HEK293 (cell line): ENCODE results near the gene CCDC78.
A peak's percentile ranks its signal among the peaks of the same experiment; 100 is the strongest.

Experiments
- CTCF ChIA-PET: fragments of 350-600 bp; formaldehyde crosslinking; extraction: SDS; loops from one replicate; lab custom pipeline; 2021; ENCODE audit warnings: antibody characterized with exemption; lab: Yijun Ruan, JAX
- POLR2A ChIA-PET: fragments of 300-600 bp; formaldehyde crosslinking; extraction: SDS; loops from one replicate; lab custom pipeline; 2020; ENCODE audit warnings: antibody characterized with exemption, inconsistent platforms; lab: Yijun Ruan, JAX
- H3K27ac ChIP-seq: fragments of 200-500 bp; sonication (Bioruptor generic); 2 replicates; pipeline ENCODE4 v1.5.1; 2014; ENCODE audit warnings: low read depth, low read length, control low read depth, inconsistent platforms; ENCODE audit errors: extremely low read depth
- H3K36me3 ChIP-seq, 2 experiments: fragments of 200-500 bp in 1 of 2; sonication (Bioruptor generic) in 1 of 2; 1 replicate in 1 of 2; 2 replicates in 1 of 2; pipeline ENCODE4 v1.5.1; 2014 to 2017; ENCODE audit warnings: inconsistent platforms in 2 of 2, low read length in 2 of 2; ENCODE audit not compliant: control insufficient read depth in 2 of 2, insufficient read depth in 1 of 2
- H3K4me1 ChIP-seq: fragments of 200-500 bp; sonication (Bioruptor generic); 2 replicates; pipeline ENCODE4 v1.5.1; 2014; ENCODE audit warnings: mild to moderate bottlenecking, low read length, inconsistent platforms; ENCODE audit not compliant: control insufficient read depth, insufficient read depth
- H3K4me3 ChIP-seq: 2 replicates; pipeline ENCODE4 v1.5.1; 2011; ENCODE audit warnings: low read depth, mild to moderate bottlenecking, control low read depth, low read length, moderate library complexity
- H3K9me3 ChIP-seq: fragments of 200-500 bp; sonication (Bioruptor generic); 2 replicates; pipeline ENCODE4 v1.5.1; 2014; ENCODE audit warnings: low read depth, low read length, inconsistent platforms; ENCODE audit not compliant: control insufficient read depth, insufficient read depth
- EGR2 ChIP-seq: fragments of 450-650 bp; formaldehyde crosslinking; IDR thresholded peaks from 2 replicates; pipeline ENCODE4 v1.5.1; 2016; ENCODE audit warnings: low read depth, missing biosample characterization, missing genetic modification characterization
- FEZF1 ChIP-seq: fragments of 450-650 bp; formaldehyde crosslinking; IDR thresholded peaks from 2 replicates; pipeline ENCODE4 v1.5.1; 2016; ENCODE audit warnings: missing biosample characterization, missing genetic modification characterization
- GLIS1 ChIP-seq: fragments of 450-650 bp; formaldehyde crosslinking; IDR thresholded peaks from 2 replicates; pipeline ENCODE4 v1.5.1; 2016; ENCODE audit warnings: missing biosample characterization, missing genetic modification characterization
- GLIS2 ChIP-seq: fragments of 450-650 bp; formaldehyde crosslinking; IDR thresholded peaks from 2 replicates; pipeline ENCODE4 v1.5.1; 2016; ENCODE audit warnings: missing biosample characterization, missing genetic modification characterization
- HOXD13 ChIP-seq: sonication (generic); formaldehyde crosslinking; IDR thresholded peaks from 2 replicates; pipeline ENCODE4 v1.8.0; 2022; ENCODE audit warnings: missing genetic modification reagents, borderline replicate concordance
- KLF16 ChIP-seq: fragments of 450-650 bp; formaldehyde crosslinking; IDR thresholded peaks from 2 replicates; pipeline ENCODE4 v1.5.1; 2017; ENCODE audit warnings: missing biosample characterization, missing genetic modification characterization
- TCF7L2 ChIP-seq: IDR thresholded peaks from 2 replicates; pipeline ENCODE4 v1.6.1; 2011; ENCODE audit warnings: low read depth, mild to moderate bottlenecking, inconsistent platforms, low read length, moderate library complexity, borderline replicate concordance
- YY2 ChIP-seq: fragments of 450-650 bp; formaldehyde crosslinking; IDR thresholded peaks from 2 replicates; pipeline ENCODE4 v1.5.1; 2016; ENCODE audit warnings: missing biosample characterization, missing genetic modification characterization
- ZIC2 ChIP-seq: fragments of 450-650 bp; formaldehyde crosslinking; IDR thresholded peaks from 2 replicates; pipeline ENCODE4 v1.5.1; 2016; ENCODE audit warnings: missing biosample characterization, missing genetic modification characterization
- ZNF112 ChIP-seq: fragments of 450-650 bp; formaldehyde crosslinking; IDR thresholded peaks from 2 replicates; pipeline ENCODE4 v1.5.0; 2017; ENCODE audit warnings: missing biosample characterization, missing genetic modification characterization
- ZNF146 ChIP-seq: fragments of 450-650 bp; formaldehyde crosslinking; IDR thresholded peaks from 2 replicates; pipeline ENCODE4 v1.5.1; 2016; ENCODE audit warnings: missing biosample characterization, missing genetic modification characterization
- ZNF157 ChIP-seq: fragments of 450-650 bp; formaldehyde crosslinking; IDR thresholded peaks from 2 replicates; pipeline ENCODE4 v1.5.1; 2016; ENCODE audit warnings: missing biosample characterization, missing genetic modification characterization
- ZNF24 ChIP-seq: fragments of 450-650 bp; formaldehyde crosslinking; IDR thresholded peaks from 2 replicates; pipeline ENCODE4 v1.5.1; 2016; ENCODE audit warnings: missing biosample characterization, missing genetic modification characterization
- ZNF266 ChIP-seq: fragments of 450-650 bp; formaldehyde crosslinking; IDR thresholded peaks from 2 replicates; pipeline ENCODE4 v1.5.1; 2016; ENCODE audit warnings: missing biosample characterization, missing genetic modification characterization, low read depth
- ZNF341 ChIP-seq: fragments of 450-650 bp; formaldehyde crosslinking; IDR thresholded peaks from 2 replicates; pipeline ENCODE4; 2016; ENCODE audit warnings: low read depth, missing biosample characterization, missing genetic modification characterization
- ZNF416 ChIP-seq: fragments of 450-650 bp; formaldehyde crosslinking; IDR thresholded peaks from 2 replicates; pipeline ENCODE4 v1.5.1; 2016; ENCODE audit warnings: missing biosample characterization, missing genetic modification characterization
- ZNF560 ChIP-seq: fragments of 450-650 bp; formaldehyde crosslinking; IDR thresholded peaks from 2 replicates; pipeline ENCODE4 v1.5.1; 2017; ENCODE audit warnings: missing biosample characterization, missing genetic modification characterization, borderline replicate concordance
- ZNF585B ChIP-seq: fragments of 450-650 bp; formaldehyde crosslinking; IDR thresholded peaks from 2 replicates; pipeline ENCODE4 v1.5.1; 2016; ENCODE audit warnings: missing biosample characterization, missing genetic modification characterization
- ZNF600 ChIP-seq: fragments of 450-650 bp; formaldehyde crosslinking; IDR thresholded peaks from 2 replicates; pipeline ENCODE4 v1.5.1; 2016; ENCODE audit warnings: missing biosample characterization, missing genetic modification characterization
- ZNF623 ChIP-seq: fragments of 450-650 bp; formaldehyde crosslinking; IDR thresholded peaks from 2 replicates; pipeline ENCODE4 v1.5.1; 2016; ENCODE audit warnings: missing biosample characterization, missing genetic modification characterization
- ZNF624 ChIP-seq: fragments of 450-650 bp; formaldehyde crosslinking; IDR thresholded peaks from 2 replicates; pipeline ENCODE4 v1.5.1; 2017; ENCODE audit warnings: missing biosample characterization, missing genetic modification characterization
- ZNF654 ChIP-seq: fragments of 450-650 bp; formaldehyde crosslinking; IDR thresholded peaks from 2 replicates; pipeline ENCODE4 v1.5.1; 2016; ENCODE audit warnings: low read depth, missing biosample characterization, missing genetic modification characterization
- ZNF76 ChIP-seq: fragments of 450-650 bp; formaldehyde crosslinking; IDR thresholded peaks from 2 replicates; pipeline ENCODE4; 2016; ENCODE audit warnings: low read depth, missing biosample characterization, missing genetic modification characterization, borderline replicate concordance
- ZNF768 ChIP-seq: fragments of 450-650 bp; formaldehyde crosslinking; IDR thresholded peaks from 2 replicates; pipeline ENCODE4 v1.5.1; 2018; ENCODE audit warnings: missing biosample characterization, mild to moderate bottlenecking, missing genetic modification characterization
- ZSCAN30 ChIP-seq: fragments of 450-650 bp; IDR thresholded peaks from 2 replicates; pipeline ENCODE4 v1.5.1; 2018; ENCODE audit warnings: missing biosample characterization, mild to moderate bottlenecking, missing genetic modification characterization, moderate library complexity
- TF ChIP-seq, protein P1 (sequence below): fragments of 450-650 bp; formaldehyde crosslinking; IDR thresholded peaks from 2 replicates; pipeline ENCODE4 v1.5.1; 2016; ENCODE audit warnings: missing biosample characterization, missing genetic modification characterization
- TF ChIP-seq, protein P2 (sequence below): fragments of 450-650 bp; formaldehyde crosslinking; IDR thresholded peaks from 2 replicates; pipeline ENCODE4 v1.5.1; 2016; ENCODE audit warnings: missing biosample characterization, missing genetic modification characterization
- TF ChIP-seq, protein P3 (sequence below): fragments of 450-650 bp; formaldehyde crosslinking; IDR thresholded peaks from 2 replicates; pipeline ENCODE4 v1.5.1; 2016; ENCODE audit warnings: missing biosample characterization, missing genetic modification characterization
- TF ChIP-seq, protein P4 (sequence below): fragments of 450-650 bp; formaldehyde crosslinking; IDR thresholded peaks from 2 replicates; pipeline ENCODE4 v1.5.1; 2017; ENCODE audit warnings: missing biosample characterization, missing genetic modification characterization
- TF ChIP-seq, protein P5 (sequence below): fragments of 450-650 bp; formaldehyde crosslinking; IDR thresholded peaks from 2 replicates; pipeline ENCODE4 v1.5.1; 2016; ENCODE audit warnings: missing biosample characterization, missing genetic modification characterization
- TF ChIP-seq, protein P6 (sequence below): fragments of 450-650 bp; IDR thresholded peaks from 2 replicates; pipeline ENCODE4 v1.5.1; 2018; ENCODE audit warnings: missing biosample characterization, missing genetic modification characterization

Gene CCDC78

DNA sequence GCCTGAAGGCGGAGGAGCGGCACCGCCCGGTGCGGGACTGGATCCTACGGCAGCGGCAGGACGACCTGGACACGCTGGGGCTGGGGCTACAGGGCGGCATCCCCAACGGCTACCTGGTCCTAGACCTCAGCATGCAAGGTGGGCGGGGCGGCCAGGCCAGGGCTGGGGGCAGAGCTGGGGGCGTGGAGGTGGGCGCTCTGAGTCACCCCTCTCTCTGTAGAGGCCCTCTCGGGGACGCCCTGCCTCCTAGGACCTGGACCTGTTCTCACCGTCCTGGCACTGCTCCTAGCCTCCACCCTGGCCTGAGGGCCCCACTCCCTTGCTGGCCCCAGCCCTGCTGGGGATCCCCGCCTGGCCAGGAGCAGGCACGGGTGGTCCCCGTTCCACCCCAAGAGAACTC is 42.2 kb upstream of the CCDC78 start (continued):
- TF ChIP-seq ZNF146 (tag by site-specific recombination) (no peak), TCF7L2 (no peak), ZNF416 (no peak), EGR2 (tag by site-specific recombination) (peak; percentile 16; the same call in 1 of the 2 replicates), ZNF266 (tag by site-specific recombination) (no peak), ZNF585B (no peak), KLF16 (tag by site-specific recombination) (no peak), ZNF624 (no peak), HOXD13 (no peak), YY2 (tag by site-specific recombination) (no peak), ZNF654 (no peak), ZIC2 (tag by site-specific recombination) (no peak), FEZF1 (tag by site-specific recombination) (no peak)
- TF ChIP-seq, protein P1, sequence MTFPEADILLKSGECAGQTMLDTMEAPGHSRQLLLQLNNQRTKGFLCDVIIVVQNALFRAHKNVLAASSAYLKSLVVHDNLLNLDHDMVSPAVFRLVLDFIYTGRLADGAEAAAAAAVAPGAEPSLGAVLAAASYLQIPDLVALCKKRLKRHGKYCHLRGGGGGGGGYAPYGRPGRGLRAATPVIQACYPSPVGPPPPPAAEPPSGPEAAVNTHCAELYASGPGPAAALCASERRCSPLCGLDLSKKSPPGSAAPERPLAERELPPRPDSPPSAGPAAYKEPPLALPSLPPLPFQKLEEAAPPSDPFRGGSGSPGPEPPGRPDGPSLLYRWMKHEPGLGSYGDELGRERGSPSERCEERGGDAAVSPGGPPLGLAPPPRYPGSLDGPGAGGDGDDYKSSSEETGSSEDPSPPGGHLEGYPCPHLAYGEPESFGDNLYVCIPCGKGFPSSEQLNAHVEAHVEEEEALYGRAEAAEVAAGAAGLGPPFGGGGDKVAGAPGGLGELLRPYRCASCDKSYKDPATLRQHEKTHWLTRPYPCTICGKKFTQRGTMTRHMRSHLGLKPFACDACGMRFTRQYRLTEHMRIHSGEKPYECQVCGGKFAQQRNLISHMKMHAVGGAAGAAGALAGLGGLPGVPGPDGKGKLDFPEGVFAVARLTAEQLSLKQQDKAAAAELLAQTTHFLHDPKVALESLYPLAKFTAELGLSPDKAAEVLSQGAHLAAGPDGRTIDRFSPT (tag by site-specific recombination) = peak; percentile 24; the same call in 1 of the 2 replicates
- TF ChIP-seq, protein P2, sequence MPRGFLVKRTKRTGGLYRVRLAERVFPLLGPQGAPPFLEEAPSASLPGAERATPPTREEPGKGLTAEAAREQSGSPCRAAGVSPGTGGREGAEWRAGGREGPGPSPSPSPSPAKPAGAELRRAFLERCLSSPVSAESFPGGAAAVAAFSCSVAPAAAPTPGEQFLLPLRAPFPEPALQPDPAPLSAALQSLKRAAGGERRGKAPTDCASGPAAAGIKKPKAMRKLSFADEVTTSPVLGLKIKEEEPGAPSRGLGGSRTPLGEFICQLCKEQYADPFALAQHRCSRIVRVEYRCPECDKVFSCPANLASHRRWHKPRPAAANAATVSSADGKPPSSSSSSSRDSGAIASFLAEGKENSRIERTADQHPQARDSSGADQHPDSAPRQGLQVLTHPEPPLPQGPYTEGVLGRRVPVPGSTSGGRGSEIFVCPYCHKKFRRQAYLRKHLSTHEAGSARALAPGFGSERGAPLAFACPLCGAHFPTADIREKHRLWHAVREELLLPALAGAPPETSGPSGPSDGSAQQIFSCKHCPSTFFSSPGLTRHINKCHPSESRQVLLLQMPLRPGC (tag by site-specific recombination) = no peak
- TF ChIP-seq, protein P3, sequence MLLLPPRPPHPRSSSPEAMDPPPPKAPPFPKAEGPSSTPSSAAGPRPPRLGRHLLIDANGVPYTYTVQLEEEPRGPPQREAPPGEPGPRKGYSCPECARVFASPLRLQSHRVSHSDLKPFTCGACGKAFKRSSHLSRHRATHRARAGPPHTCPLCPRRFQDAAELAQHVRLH (tag by site-specific recombination) = no peak
- TF ChIP-seq, protein P4, sequence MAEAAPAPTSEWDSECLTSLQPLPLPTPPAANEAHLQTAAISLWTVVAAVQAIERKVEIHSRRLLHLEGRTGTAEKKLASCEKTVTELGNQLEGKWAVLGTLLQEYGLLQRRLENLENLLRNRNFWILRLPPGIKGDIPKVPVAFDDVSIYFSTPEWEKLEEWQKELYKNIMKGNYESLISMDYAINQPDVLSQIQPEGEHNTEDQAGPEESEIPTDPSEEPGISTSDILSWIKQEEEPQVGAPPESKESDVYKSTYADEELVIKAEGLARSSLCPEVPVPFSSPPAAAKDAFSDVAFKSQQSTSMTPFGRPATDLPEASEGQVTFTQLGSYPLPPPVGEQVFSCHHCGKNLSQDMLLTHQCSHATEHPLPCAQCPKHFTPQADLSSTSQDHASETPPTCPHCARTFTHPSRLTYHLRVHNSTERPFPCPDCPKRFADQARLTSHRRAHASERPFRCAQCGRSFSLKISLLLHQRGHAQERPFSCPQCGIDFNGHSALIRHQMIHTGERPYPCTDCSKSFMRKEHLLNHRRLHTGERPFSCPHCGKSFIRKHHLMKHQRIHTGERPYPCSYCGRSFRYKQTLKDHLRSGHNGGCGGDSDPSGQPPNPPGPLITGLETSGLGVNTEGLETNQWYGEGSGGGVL = no peak

DNA sequence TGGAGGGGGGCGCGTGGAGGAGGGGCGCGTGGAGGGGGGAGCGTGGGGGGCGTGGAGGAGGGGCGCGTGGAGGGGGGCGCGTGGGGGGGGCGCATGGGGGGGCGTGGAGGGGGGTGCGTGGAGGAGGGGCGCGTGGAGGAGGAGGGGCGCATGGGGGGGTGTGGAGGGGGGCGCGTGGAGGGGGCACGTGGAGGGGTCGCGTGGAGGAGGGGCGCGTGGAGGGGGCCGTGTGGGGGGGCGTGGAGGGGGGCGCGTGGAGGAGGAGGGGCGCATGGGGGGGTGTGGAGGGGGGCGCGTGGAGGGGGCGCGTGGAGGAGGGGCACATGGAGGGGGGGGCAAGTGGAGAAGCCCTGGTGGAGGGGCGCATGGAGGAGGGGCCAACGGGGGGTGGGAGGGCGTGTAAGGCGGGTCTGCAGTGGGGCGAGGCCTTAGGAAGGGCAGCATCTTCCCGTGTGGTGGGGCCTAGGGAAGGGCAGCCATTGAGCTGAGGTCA is 41.5 kb upstream of the CCDC78 start:
- POLR2A ChIA-PET = no interaction called here
- H3K36me3 ChIP-seq = no peaks in the 10 kb centered on the region
- no peak overlapping the region for H3K27ac ChIP-seq
- CTCF ChIA-PET = no interaction called here
- no peaks in the 10 kb centered on the region for H3K9me3 ChIP-seq
- no peaks in the 10 kb centered on the region for H3K4me1 ChIP-seq
- H3K4me3 ChIP-seq = no peak overlapping the region
- no peak for TF ChIP-seq ZNF560 (tag by site-specific recombination)
- no peak for TF ChIP-seq ZNF76 (tag by site-specific recombination)
- no peak for TF ChIP-seq ZNF157 (tag by site-specific recombination)
- TF ChIP-seq, protein P5, sequence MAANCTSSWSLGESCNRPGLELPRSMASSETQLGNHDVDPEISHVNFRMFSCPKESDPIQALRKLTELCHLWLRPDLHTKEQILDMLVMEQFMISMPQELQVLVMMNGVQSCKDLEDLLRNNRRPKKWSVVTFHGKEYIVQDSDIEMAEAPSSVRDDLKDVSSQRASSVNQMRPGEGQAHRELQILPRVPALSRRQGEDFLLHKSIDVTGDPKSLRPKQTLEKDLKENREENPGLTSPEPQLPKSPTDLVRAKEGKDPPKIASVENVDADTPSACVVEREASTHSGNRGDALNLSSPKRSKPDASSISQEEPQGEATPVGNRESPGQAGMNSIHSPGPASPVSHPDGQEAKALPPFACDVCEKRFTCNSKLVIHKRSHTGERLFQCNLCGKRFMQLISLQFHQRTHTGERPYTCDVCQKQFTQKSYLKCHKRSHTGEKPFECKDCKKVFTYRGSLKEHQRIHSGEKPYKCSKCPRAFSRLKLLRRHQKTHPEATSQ (tag by site-specific recombination) = no peak
- no peak for TF ChIP-seq ZNF768
- TF ChIP-seq ZNF600 (tag by site-specific recombination) = no peak
- no peak for TF ChIP-seq HOXD13
- no peak for TF ChIP-seq GLIS2
- no peak for TF ChIP-seq ZSCAN30 (tag by site-specific recombination)
- TF ChIP-seq ZNF24 (tag by site-specific recombination) = no peak
- TF ChIP-seq ZNF341 (tag by site-specific recombination) = no peak
- no peak for TF ChIP-seq ZNF623 (tag by site-specific recombination)
- no peak for TF ChIP-seq ZNF112 (tag by site-specific recombination)
- no peak for TF ChIP-seq GLIS1 (tag by site-specific recombination)
- TF ChIP-seq, protein P6, sequence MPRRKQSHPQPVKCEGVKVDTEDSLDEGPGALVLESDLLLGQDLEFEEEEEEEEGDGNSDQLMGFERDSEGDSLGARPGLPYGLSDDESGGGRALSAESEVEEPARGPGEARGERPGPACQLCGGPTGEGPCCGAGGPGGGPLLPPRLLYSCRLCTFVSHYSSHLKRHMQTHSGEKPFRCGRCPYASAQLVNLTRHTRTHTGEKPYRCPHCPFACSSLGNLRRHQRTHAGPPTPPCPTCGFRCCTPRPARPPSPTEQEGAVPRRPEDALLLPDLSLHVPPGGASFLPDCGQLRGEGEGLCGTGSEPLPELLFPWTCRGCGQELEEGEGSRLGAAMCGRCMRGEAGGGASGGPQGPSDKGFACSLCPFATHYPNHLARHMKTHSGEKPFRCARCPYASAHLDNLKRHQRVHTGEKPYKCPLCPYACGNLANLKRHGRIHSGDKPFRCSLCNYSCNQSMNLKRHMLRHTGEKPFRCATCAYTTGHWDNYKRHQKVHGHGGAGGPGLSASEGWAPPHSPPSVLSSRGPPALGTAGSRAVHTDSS (tag by site-specific recombination) = no peak
